Measurements from ENCODE around the gene IFT81.

Gene IFT81

DNA sequence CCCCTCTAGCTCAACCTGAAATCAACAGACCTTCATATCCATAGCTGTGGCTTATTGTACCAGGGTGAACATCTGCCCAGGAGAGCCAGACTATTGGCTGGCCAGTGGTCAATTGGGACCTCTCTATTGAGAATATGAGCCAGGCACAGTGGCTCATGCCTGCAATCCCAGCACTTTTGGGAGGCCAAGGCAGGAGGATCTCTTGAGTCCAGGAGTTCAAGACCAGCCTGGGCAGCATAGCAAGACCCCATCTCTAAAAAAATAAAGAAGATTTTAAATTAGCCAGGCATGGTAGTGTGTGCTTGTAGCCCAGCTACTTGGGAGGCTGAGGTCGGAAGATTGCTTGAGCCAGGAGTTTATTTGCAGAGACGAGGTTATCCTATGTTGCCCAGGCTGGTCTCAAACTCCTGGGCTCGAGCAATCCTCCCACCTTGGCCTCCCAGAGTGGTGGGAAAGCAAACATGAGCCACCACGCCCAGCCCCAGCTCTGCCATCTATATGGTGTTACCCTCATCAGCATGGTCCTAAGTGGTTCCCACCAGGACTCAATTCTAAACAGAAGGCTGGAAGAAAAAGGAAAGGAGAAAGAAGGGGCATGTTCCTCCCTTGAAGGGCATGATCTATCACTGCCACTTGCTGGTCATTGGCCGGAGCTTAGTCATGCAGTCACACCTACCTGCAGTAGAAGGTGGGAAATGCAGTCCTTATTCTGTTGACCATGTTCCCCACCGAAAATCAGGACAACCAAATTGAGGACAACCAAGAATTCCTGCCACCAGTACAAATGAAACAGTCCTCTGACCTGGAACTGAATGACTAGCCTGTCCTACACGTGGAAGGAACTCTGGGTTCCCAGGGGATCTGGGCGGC, 33.7 kb upstream of the IFT81 start:
- Histone ChIP-seq H3K9ac (ENCODE audit: low read length) (no peak overlapping the region), H3K9me3 (ENCODE audit: insufficient read depth, low read length) (no peaks in the 10 kb centered on the region), H3K4me1 (ENCODE audit: low read length) (peaks cover 5% of the 10 kb centered on the region; the same call in 1 of the 2 replicates), H3K79me2 (ENCODE audit: low read length) (no peaks in the 10 kb centered on the region), H2AFZ (ENCODE audit: low read depth, low read length) (no peak overlapping the region), H4K20me1 (ENCODE audit: insufficient read depth, low read length) (no peaks in the 10 kb centered on the region), H3K4me2 (ENCODE audit: low read length) (no peak overlapping the region), H3K27ac (ENCODE audit: low read length) (no peak overlapping the region), H3K27me3 (ENCODE audit: low read depth, low read length) (peaks cover 31% of the 10 kb centered on the region), H3K4me3 (ENCODE audit: low read length) (no peak overlapping the region), H3K36me3 (replicated peaks; ENCODE audit: low read depth, low read length) (no peaks in the 10 kb centered on the region)
- TF ChIP-seq EZH2phosphoT487 (IDR thresholded peaks at IDR 0.05; ENCODE audit: low read depth) = no peak
- TF ChIP-seq, protein P1, sequence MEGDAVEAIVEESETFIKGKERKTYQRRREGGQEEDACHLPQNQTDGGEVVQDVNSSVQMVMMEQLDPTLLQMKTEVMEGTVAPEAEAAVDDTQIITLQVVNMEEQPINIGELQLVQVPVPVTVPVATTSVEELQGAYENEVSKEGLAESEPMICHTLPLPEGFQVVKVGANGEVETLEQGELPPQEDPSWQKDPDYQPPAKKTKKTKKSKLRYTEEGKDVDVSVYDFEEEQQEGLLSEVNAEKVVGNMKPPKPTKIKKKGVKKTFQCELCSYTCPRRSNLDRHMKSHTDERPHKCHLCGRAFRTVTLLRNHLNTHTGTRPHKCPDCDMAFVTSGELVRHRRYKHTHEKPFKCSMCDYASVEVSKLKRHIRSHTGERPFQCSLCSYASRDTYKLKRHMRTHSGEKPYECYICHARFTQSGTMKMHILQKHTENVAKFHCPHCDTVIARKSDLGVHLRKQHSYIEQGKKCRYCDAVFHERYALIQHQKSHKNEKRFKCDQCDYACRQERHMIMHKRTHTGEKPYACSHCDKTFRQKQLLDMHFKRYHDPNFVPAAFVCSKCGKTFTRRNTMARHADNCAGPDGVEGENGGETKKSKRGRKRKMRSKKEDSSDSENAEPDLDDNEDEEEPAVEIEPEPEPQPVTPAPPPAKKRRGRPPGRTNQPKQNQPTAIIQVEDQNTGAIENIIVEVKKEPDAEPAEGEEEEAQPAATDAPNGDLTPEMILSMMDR (IDR thresholded peaks at IDR 0.05; ENCODE audit: low read depth, low read length) = no peak

DNA sequence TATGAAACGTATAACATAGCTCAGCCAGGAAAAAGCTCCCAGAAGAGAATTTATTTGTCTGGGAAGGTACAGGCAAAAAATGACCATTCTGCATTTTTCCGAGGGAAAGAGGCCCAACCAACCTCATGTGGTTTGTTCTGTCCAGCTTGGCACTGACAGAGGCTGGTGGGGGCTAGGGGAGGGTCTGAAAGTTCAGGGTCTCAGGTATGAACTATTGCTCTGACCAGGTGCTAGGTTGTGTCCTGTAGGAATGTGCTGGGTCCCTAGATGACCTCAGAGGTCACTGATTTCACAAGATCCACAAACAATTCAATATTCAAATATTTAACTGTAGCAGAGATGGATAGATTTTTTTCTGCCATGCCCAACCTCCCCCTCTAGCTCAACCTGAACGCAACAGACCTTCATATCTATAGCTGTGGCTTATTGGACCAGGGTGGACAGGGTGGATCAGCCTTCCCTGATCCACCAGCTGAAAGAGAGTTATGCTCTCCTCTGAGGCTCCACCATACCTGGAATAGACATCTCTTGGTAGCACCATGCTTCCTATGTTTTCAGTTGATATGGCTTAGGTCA, 32.9 kb upstream of the IFT81 start:
- Histone ChIP-seq H3K9me3 (ENCODE audit: insufficient read depth, low read length) (no peaks in the 10 kb centered on the region), H3K9ac (ENCODE audit: low read length) (no peak overlapping the region), H4K20me1 (ENCODE audit: insufficient read depth, low read length) (no peaks in the 10 kb centered on the region), H3K4me1 (ENCODE audit: low read length) (peaks cover 5% of the 10 kb centered on the region; the same call in 1 of the 2 replicates), H3K4me2 (ENCODE audit: low read length) (no peak overlapping the region), H3K27ac (ENCODE audit: low read length) (no peak overlapping the region), H3K36me3 (replicated peaks; ENCODE audit: low read depth, low read length) (no peaks in the 10 kb centered on the region), H2AFZ (ENCODE audit: low read depth, low read length) (no peak overlapping the region), H3K79me2 (ENCODE audit: low read length) (no peaks in the 10 kb centered on the region), H3K27me3 (ENCODE audit: low read depth, low read length) (peaks cover 28% of the 10 kb centered on the region), H3K4me3 (ENCODE audit: low read length) (no peak overlapping the region)
- TF ChIP-seq, protein P1 (IDR thresholded peaks at IDR 0.05; ENCODE audit: low read depth, low read length) = no peak

DNA sequence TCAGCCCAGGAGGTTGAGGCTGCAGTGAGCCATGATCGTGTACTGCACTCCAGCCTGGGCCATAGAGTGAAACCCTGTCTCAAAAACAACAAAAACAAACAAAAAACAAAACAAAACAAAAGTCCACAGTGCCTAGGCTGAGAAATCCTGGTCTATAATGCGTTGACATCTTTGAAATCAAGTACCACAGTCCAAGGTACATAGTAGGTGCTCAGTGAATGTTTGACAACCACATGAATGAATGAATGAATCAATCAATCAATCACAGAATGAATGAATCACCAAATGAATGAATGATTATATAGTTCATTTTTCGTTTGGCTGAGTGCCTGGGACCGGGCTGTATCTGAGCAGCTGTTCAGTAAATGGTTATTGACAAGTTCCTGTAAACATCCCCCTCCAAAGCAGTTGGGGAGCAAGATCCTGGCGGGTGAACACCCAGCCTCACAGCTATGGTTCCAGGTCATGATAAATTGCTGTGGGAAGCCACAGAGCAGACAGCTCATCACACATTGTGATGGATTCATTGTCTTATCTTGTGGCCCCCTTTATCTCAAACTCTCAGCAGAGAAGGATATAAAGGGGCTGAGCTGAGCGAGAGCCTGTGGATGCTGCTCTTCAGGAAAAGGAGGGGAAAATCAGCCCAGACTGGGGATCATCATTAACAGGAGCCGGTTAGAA, 30.4 kb upstream of the IFT81 start:
- Histone ChIP-seq H3K4me2 (ENCODE audit: low read length) (no peak overlapping the region), H3K36me3 (replicated peaks; ENCODE audit: low read depth, low read length) (no peaks in the 10 kb centered on the region), H2AFZ (ENCODE audit: low read depth, low read length) (no peak overlapping the region), H3K9me3 (ENCODE audit: insufficient read depth, low read length) (no peaks in the 10 kb centered on the region), H3K4me1 (ENCODE audit: low read length) (peaks cover 14% of the 10 kb centered on the region), H3K79me2 (ENCODE audit: low read length) (no peaks in the 10 kb centered on the region), H3K27ac (ENCODE audit: low read length) (no peak overlapping the region), H3K9ac (ENCODE audit: low read length) (no peak overlapping the region), H3K4me3 (ENCODE audit: low read length) (no peak overlapping the region), H4K20me1 (ENCODE audit: insufficient read depth, low read length) (no peaks in the 10 kb centered on the region), H3K27me3 (ENCODE audit: low read depth, low read length) (peaks cover 28% of the 10 kb centered on the region)
- no peak for TF ChIP-seq EZH2phosphoT487 (IDR thresholded peaks at IDR 0.05; ENCODE audit: low read depth)
- TF ChIP-seq, protein P1 (IDR thresholded peaks at IDR 0.05; ENCODE audit: low read depth, low read length) = no peak
